Neural crest cell (in vitro differentiated cells): ENCODE results near the gene ACTL10. TPM values are rescaled to one million over a fixed set of nuclear protein-coding genes. Genes with fewer than 3 reads are reported as not detected.
"Not testable (repeated sequence)": the region's sequence is repeated elsewhere in the genome, so short reads cannot be mapped to it uniquely, and the experiment has no call there.

Experiments used
- DNase-seq: peaks from one replicate; pipeline ENCODE4 v3.0.0; 2021; ENCODE audit warnings: low read depth, mixed read lengths, low spot score
- H3K27ac Mint-ChIP-seq: one replicate; pipeline ENCODE4 v1.8.0; 2021; ENCODE audit warnings: mild to moderate bottlenecking, mixed read lengths; ENCODE audit not compliant: unreplicated experiment
- H3K27me3 Mint-ChIP-seq: 2 replicates; pipeline ENCODE4 v1.8.0; 2021; ENCODE audit warnings: low read depth, mild to moderate bottlenecking, mixed read lengths
- H3K36me3 Mint-ChIP-seq: 2 replicates; pipeline ENCODE4 v1.8.0; 2021; ENCODE audit warnings: low read depth, mild to moderate bottlenecking, mixed read lengths
- H3K4me1 Mint-ChIP-seq: 2 replicates; pipeline ENCODE4 v1.8.0; 2021; ENCODE audit warnings: mixed read lengths
- H3K4me3 Mint-ChIP-seq: one replicate; pipeline ENCODE4 v1.8.0; 2021; ENCODE audit warnings: mild to moderate bottlenecking, mixed read lengths
- H3K9me3 Mint-ChIP-seq: 2 replicates; pipeline ENCODE4 v1.8.0; 2021; ENCODE audit warnings: mixed read lengths
- CTCF ChIP-seq: fragments of 200-600 bp; sonication (generic); conservative IDR thresholded peaks from 2 replicates; pipeline ENCODE4 v1.5.0; 2021; ENCODE audit warnings: antibody characterized with exemption, mild to moderate bottlenecking
- total RNA-seq: library from RNA; stranded (reverse); gene quantifications from 2 replicates; pipeline ENCODE4 v1.2.1, GENCODE V29; 2021

The ACTL10 gene
- total RNA-seq, 1 donor from 2014 or later: 0.75 TPM

GRCh38 chr20:33693741-33694638 is 27.2 kb downstream of the ACTL10 start:
- H3K4me3 Mint-ChIP-seq: peak overlapping the region; percentile 47
- peaks cover 33% of the 10 kb centered on the region for H3K4me1 Mint-ChIP-seq
- H3K9me3 Mint-ChIP-seq: peaks cover 2% of the 10 kb centered on the region
- H3K36me3 Mint-ChIP-seq: peaks cover 9% of the 10 kb centered on the region
- DNase-seq: no peak
- H3K27me3 Mint-ChIP-seq: peaks cover 2% of the 10 kb centered on the region
- H3K27ac Mint-ChIP-seq: peak overlapping the region; percentile 83
- TF ChIP-seq CTCF: no peak

GRCh38 chr20:33694639-33695012 is 27.9 kb downstream of the ACTL10 start:
- no peak for DNase-seq
- no peak overlapping the region for H3K4me3 Mint-ChIP-seq
- peaks cover 32% of the 10 kb centered on the region for H3K4me1 Mint-ChIP-seq
- peak overlapping the region; percentile 83 for H3K27ac Mint-ChIP-seq
- no peak for TF ChIP-seq CTCF
- peaks cover 9% of the 10 kb centered on the region for H3K36me3 Mint-ChIP-seq
- H3K9me3 Mint-ChIP-seq: peaks cover 2% of the 10 kb centered on the region
- no peaks in the 10 kb centered on the region for H3K27me3 Mint-ChIP-seq

GRCh38 chr20:33696448-33696847 is 29.7 kb downstream of the ACTL10 start:
- Mint-ChIP-seq H3K27ac (no peak overlapping the region), H3K4me3 (no peak overlapping the region), H3K9me3 (peaks cover 2% of the 10 kb centered on the region), H3K36me3 (peaks cover 9% of the 10 kb centered on the region), H3K27me3 (no peaks in the 10 kb centered on the region), H3K4me1 (peaks cover 25% of the 10 kb centered on the region)
- TF ChIP-seq CTCF: no peak
- no peak for DNase-seq

- Mint-ChIP-seq H3K4me1 (peaks cover 25% of the 10 kb centered on the region), H3K27ac (no peak overlapping the region), H3K9me3 (peaks cover 5% of the 10 kb centered on the region), H3K36me3 (peaks cover 13% of the 10 kb centered on the region), H3K4me3 (peak overlapping the region; percentile 27), H3K27me3 (no peaks in the 10 kb centered on the region)
- no peak for TF ChIP-seq CTCF
- no peak for DNase-seq
Observed at GRCh38 chr20:33697129-33697528, 30.4 kb downstream of the ACTL10 start.

DNA sequence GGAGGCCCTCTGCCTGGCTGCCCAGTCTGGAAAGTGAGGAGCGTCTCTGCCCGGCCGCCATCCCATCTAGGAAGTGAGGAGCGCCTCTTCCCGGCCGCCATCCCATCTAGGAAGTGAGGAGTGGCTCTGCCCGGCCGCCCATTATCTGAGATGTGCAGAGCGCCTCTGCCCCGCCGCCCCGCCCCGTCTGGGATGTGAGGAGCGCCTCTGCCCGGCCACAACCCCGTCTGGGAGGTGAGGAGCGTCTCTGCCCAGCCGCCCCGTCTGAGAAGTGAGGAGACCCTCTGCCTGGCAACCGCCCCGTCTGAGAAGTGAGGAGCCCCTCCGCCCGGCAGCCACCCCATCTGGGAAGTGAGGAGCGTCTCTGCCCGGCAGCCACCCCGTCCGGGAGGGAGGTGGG is 32.2 kb downstream of the ACTL10 start:
- Mint-ChIP-seq H3K4me1 (peaks cover 15% of the 10 kb centered on the region), H3K36me3 (peaks cover 13% of the 10 kb centered on the region)
- not testable (repeated sequence) for H3K27ac Mint-ChIP-seq, H3K27me3 Mint-ChIP-seq, H3K9me3 Mint-ChIP-seq, DNase-seq, H3K4me3 Mint-ChIP-seq

DNA sequence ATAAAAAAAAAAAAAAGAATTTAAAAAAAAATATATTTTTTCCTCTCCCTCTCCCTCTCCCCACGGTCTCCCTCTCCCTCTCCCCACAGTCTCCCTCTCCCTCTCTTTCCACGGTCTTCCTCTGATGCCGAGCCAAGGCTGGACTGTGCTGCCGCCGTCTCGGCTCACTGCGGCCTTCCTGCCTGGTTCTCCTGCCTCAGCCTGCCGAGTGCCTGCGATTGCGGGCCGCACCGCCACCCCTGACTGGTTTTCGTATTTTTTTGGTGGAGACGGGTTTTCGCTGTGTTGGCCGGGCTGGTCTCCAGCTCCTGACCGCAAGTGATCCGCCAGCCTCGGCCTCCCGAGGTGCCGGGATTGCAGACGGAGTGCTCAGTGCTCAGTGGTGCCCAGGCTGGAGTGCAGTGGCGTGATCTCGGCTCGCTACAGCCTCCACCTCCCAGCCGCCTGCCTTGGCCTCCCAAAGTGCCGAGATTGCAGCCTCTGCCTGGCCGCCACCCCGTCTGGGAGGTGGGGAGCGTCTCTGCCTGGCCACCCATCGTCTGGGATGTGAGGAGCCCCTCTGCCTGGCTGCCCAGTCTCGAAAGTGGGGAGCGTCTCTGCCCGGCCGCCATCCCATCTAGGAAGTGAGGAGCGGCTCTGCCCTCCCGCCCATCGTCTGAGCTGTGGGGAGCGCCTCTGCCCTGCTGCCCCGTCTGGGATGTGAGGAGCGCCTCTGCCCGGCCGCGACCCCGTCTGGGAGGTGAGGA is 34.1 kb downstream of the ACTL10 start:
- peaks cover 13% of the 10 kb centered on the region for H3K36me3 Mint-ChIP-seq
- H3K4me3 Mint-ChIP-seq, H3K4me1 Mint-ChIP-seq, DNase-seq, H3K27ac Mint-ChIP-seq, H3K9me3 Mint-ChIP-seq, H3K27me3 Mint-ChIP-seq: not testable (repeated sequence)
